Mucosa of rectum (tissue), 2 donors: ENCODE measurements around the gene OSBPL5.

Experiments used
- H3K27ac ChIP-seq, 2 donors: one replicate each; pipeline ENCODE4 v1.7.0; 2013; ENCODE audit warnings: inconsistent platforms in 2 of 2, low read depth in 2 of 2, low read length in 2 of 2
- H3K27me3 ChIP-seq, 2 donors: one replicate each; pipeline ENCODE4 v1.7.0; 2013; ENCODE audit warnings: low read length in 2 of 2; ENCODE audit not compliant: control insufficient read depth in 2 of 2, insufficient read depth in 2 of 2
- H3K36me3 ChIP-seq, 2 donors: one replicate each; pipeline ENCODE4 v1.7.0; 2013; ENCODE audit warnings: low read length in 2 of 2; ENCODE audit not compliant: control insufficient read depth in 2 of 2, insufficient read depth in 2 of 2
- H3K4me1 ChIP-seq, 2 donors: one replicate each; pipeline ENCODE4 v1.7.0; 2013; ENCODE audit warnings: low read length in 2 of 2, mild to moderate bottlenecking in 1 of 2; ENCODE audit not compliant: control insufficient read depth in 2 of 2, insufficient read depth in 2 of 2
- H3K4me3 ChIP-seq, 2 donors: one replicate each; pipeline ENCODE4 v1.7.0; 2013; ENCODE audit warnings: low read length in 2 of 2
- H3K9ac ChIP-seq, 2 donors: one replicate each; pipeline ENCODE4 v1.7.0; 2013; ENCODE audit warnings: low read length in 2 of 2, low read depth in 1 of 2, mild to moderate bottlenecking in 1 of 2
- H3K9me3 ChIP-seq, 2 donors: one replicate each; pipeline ENCODE4 v1.7.0; 2013; ENCODE audit warnings: low read length in 2 of 2; ENCODE audit not compliant: control insufficient read depth in 2 of 2
- donor health status: healthy.
- donor health status: Normal muscosa, but diverticular disease.

OSBPL5 gene

DNA sequence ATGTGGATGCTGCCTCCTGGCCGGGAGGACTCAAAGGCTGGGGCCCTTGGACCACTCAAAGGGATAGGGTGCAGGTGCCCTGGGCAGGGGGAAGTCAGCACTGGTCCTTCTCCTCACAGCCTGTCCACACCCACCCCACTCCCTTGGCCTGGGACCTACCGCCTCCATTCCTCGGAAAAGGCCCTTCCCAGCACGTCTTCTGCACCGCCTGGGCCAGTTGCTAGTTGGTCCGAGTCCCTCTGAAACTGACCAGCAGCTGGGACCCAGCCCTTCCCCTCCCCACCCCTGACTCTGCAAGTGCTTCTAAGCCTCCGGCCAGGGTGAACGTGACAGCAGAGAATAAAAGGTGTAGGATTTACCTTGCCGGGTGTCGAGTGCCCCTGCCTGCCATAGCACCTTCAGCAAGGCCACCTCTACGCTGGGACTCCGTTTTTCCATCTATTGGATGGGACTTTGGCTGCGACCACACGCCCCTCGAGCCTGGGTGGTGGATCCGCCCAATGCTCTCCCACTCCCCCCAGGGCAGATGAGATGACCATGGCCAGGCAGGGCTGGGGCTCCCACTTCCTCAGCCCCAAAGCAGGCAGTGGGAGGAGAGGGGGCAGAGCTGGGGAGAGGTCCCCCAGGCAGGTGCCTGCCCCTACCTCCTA, 37.3 kb downstream of the OSBPL5 start:
- H3K27me3 ChIP-seq = no peaks in the 10 kb centered on the region
- peak overlapping the region in 1 of 2 donors; percentile 74 for H3K9ac ChIP-seq
- no peak overlapping the region for H3K4me3 ChIP-seq
- no peak overlapping the region for H3K27ac ChIP-seq
- no peaks in the 10 kb centered on the region for H3K9me3 ChIP-seq
- H3K36me3 ChIP-seq = peaks cover 3 to 8% of the 10 kb centered on the region in 2 donors
- peaks cover 29 to 31% of the 10 kb centered on the region in 2 donors for H3K4me1 ChIP-seq

DNA sequence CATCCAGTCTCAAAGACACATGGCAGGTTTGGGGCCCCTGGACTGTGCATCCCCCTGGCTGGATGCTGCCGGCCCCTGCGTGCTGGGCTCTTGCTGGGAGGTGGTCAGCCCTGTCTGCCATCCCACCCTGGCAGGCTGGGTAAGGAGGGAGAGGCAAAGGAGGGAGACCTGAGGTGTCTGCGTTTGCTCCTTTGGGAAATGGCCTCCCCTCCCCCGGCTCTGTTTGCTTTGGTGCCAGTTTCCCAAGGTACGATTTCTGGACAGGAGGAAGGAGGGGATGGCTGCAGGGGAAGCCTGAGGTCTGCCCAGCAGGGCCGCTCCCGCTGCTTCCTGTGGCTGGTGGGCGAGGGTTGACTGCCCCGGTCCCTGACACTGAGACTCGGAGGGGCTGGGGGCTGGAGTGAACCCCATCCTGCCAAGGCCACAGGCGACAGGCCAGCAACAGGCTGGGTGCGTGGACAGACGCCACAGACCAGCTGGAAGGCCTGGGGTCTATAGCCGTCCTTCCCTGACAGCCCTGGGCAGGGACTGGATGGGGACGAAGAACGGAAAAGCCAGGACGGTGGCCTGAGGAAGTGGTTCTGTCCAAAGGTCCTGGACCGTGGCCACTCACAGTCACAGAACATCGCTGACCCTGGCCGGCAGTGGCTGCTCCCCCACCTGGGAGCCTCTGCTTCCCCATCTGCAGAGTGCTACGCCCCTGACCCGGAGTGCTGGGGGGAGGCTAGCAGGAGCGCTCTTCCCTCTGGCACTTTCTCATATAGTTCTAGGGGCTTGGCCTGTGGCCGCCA, 38.0 kb downstream of the OSBPL5 start:
- H3K4me3 ChIP-seq = no peak overlapping the region

DNA sequence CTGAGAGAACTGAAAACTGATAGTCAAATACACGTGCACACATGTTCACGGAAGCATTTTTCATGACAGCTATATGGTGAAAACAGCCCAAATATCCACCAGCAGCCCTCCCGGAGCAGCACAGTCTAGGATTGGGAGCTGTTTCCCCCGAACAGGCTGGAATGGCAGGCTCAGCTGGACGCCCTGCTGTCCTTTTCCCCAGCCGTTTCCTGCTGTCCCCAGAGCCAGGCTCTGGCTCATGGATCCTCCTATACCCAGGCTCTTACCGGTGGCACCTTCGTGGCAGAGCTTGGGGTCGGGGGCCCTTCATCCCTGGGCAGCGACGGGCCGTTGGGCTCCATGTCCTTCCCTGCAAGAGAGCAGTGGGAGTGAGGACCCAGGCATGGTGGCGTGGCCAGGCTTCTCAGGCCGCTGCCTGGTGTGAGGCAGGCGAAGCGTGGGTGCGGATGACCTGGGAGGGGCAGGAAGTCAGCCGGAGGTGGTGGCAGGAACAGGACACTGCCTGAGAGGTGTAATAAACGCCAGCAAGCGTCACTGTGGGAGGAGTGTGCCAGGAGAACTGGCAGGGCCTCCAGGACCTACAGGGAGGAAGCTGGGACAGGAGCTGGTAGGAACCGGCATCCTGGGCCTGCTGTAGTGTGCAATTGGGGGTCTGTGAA, 38.8 kb downstream of the OSBPL5 start:
- Histone ChIP-seq H3K4me3 (peak overlapping the region; percentile 35 to 59), H3K27me3 (no peaks in the 10 kb centered on the region), H3K27ac (peak overlapping the region; percentile 86 to 91)

More for the DNA sequence above, 38.0 kb downstream of the OSBPL5 start:
- H3K9me3 ChIP-seq = no peaks in the 10 kb centered on the region
- H3K4me1 ChIP-seq = peaks cover 29 to 31% of the 10 kb centered on the region in 2 donors
- H3K9ac ChIP-seq = peak overlapping the region; percentile 52 to 74
- peaks cover 4 to 9% of the 10 kb centered on the region in 2 donors for H3K36me3 ChIP-seq
- peak overlapping the region; percentile 86 to 91 for H3K27ac ChIP-seq
- no peaks in the 10 kb centered on the region for H3K27me3 ChIP-seq

DNA sequence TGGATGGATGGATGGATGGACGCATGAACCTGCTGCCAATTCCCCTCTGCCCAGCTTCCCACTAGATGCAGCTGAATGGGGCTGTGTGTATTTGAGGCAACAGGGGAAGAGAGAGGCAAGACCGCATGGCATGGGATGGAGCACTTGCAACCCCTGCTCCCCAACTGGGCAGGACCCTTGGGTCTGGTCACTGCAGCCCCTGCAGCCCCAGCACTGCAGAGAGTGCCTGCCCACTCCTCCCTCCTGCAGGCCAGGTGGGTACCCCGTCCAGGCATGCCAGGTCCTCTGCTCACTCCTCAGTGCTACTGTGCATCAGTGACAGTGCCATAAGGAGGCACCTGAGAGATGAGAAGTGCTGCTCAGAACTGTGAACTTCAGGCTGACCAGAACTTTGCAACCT, 40.3 kb downstream of the OSBPL5 start:
- Histone ChIP-seq H3K27ac (peak overlapping the region in 1 of 2 donors; percentile 58), H3K9ac (no peak overlapping the region), H3K4me3 (no peak overlapping the region), H3K27me3 (no peaks in the 10 kb centered on the region), H3K36me3 (peaks cover 14 to 21% of the 10 kb centered on the region in 2 donors), H3K4me1 (peaks cover 29 to 31% of the 10 kb centered on the region in 2 donors), H3K9me3 (no peaks in the 10 kb centered on the region)

More for the DNA sequence above, 38.8 kb downstream of the OSBPL5 start:
- H3K4me1 ChIP-seq = peaks cover 29 to 31% of the 10 kb centered on the region in 2 donors
- no peaks in the 10 kb centered on the region for H3K9me3 ChIP-seq
- peaks cover 12 to 13% of the 10 kb centered on the region in 2 donors for H3K36me3 ChIP-seq
- H3K9ac ChIP-seq = peak overlapping the region; percentile 70 to 74

DNA sequence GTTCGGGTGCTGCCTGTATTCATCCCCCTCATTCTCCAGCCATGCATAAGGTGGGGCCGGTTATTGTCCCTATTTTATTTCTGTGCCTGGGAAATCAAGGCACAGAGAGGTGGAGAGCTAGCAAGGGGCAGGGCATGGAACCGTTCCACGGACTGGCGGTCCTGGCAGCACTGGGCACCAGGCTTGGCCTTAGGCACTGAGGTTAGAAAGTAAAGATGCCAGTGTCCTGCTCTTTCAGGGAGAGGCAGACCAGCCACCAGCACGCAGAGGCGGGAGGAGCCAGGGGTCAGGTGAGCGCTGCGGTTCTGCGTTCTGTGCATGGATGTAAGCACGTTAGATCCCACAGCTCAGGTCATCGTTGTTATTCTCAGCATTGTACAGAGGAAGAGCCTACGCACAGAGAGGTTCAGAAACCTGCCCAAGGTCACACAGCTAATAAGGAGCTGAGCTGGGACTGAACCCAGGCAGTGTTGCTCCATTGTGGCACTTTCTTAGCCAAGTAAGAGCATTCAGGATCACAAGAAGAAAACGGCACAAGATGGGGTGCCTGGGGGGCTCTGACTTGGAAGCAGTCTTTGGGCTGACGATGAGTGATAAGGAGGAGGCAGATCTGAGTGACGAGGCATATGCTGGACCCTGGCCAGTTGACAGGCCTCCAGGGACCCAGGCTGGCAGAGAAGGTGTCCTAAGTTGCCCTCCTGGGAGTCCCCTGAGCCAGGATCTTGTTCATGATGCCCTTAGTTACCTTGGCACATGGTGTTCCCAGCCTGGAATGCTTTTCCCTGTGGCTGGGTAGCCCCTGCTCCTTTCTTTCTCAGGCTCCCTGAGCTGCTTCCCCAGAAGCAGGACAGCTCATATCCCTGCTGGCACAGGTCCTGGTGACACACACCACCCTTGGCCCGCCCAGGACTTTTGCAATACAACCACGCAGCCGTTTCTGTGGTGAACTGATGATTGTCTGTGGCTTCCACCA, 41.1 kb downstream of the OSBPL5 start:
- Histone ChIP-seq H3K9me3 (no peaks in the 10 kb centered on the region), H3K36me3 (peaks cover 20 to 21% of the 10 kb centered on the region in 2 donors), H3K27ac (peak overlapping the region in 1 of 2 donors; percentile 58)

DNA sequence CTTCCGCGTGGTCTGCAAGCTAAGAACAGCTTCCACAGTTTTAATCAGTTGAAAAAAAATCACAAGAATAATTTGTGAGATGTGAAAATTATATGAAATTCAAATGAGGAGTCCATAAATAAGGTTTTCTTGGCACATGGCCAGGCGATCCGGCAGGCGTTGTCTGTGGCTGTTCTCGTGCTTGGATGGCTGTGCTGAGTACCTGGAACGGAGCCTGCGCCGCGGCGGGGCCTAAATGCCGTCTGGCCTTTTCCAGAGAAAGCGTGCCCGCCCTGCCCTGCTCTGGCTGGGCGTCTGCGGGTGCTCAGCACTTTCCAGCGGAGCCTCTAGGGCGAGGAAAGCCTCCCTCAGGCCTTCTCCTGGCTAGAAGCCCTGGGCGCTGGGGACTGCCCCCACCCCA, 41.8 kb downstream of the OSBPL5 start:
- Histone ChIP-seq H3K4me3 (no peak overlapping the region), H3K9ac (no peak overlapping the region), H3K27me3 (no peaks in the 10 kb centered on the region), H3K9me3 (no peaks in the 10 kb centered on the region), H3K27ac (peak overlapping the region in 1 of 2 donors; percentile 58), H3K36me3 (peaks cover 20 to 21% of the 10 kb centered on the region in 2 donors), H3K4me1 (peaks cover 29 to 31% of the 10 kb centered on the region in 2 donors)

More for the DNA sequence above, 41.1 kb downstream of the OSBPL5 start:
- H3K27me3 ChIP-seq = no peaks in the 10 kb centered on the region
- H3K4me3 ChIP-seq = no peak overlapping the region
- H3K9ac ChIP-seq = no peak overlapping the region
- peaks cover 29 to 31% of the 10 kb centered on the region in 2 donors for H3K4me1 ChIP-seq

DNA sequence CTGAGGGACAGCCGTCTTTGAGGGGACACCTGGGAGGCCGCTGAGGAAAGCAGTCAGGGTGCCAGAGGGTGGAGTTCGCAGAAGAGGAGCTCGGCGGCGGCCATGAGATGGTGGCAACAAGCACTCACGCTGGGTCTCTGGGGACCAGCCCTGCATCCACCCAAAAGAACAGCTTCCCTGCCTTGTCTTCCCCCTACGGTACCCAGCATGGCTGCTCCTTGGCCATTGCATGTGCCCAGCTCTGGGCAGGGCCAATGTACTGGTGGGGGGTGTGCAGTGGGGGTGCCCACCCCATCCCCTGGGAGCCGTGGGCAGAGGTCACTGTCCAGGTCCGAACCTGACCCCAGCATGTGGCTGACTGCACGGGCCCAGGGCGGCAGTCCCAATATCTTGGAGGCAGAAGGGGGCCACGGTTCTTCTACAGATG, 42.3 kb downstream of the OSBPL5 start:
- H3K4me3 ChIP-seq = no peak overlapping the region
- peaks cover 29 to 31% of the 10 kb centered on the region in 2 donors for H3K4me1 ChIP-seq
- peaks cover 20 to 21% of the 10 kb centered on the region in 2 donors for H3K36me3 ChIP-seq
- H3K27ac ChIP-seq = no peak overlapping the region
- no peak overlapping the region for H3K9ac ChIP-seq
- no peaks in the 10 kb centered on the region for H3K27me3 ChIP-seq
- no peaks in the 10 kb centered on the region for H3K9me3 ChIP-seq

DNA sequence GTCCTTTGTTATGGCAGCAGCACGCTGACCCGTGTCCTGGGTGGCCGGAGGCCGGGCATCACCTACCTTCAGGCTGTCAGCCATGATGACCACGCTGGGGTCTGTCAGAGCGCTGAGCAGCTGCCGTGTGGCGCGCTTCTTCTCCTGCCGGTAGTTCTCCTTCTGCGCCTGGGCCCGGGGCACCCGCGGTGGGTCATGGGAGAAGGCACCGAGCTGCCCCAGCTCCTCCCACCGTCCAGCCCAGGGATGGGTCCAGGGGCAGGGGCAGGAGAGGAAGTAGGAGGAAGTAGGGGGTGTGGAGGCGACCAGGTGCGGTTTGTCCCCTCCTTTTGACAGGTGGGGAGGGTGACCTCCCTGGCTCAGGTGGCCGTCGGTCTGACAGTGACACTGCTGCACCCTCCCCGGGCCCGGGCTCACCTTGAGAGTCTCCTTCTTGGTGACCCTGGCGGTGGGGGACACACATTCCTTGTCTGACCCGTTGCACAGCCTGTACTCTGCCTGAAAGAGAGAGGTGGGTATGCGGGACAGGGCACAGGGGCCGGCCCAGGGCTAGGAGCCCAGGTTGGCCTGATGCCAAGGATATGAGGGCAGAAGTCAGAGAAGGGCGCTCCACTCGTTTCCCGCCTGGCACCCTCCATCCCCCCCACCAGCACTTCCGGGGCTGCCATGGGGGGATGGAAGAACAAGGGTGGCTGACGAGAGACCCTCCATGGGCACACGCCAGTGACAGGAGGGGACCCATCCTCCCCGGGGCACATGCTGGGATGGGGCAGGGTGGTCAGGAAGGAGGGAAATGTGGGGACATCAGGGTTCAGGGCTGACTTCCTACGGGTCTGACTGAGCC, 43.0 kb downstream of the OSBPL5 start:
- Histone ChIP-seq H3K27ac (no peak overlapping the region), H3K27me3 (no peaks in the 10 kb centered on the region), H3K36me3 (peaks cover 20 to 21% of the 10 kb centered on the region in 2 donors), H3K4me1 (peaks cover 27 to 29% of the 10 kb centered on the region in 2 donors), H3K9me3 (no peaks in the 10 kb centered on the region), H3K9ac (no peak overlapping the region), H3K4me3 (no peak overlapping the region)
